Thoracic aorta (tissue), 2 donors: ENCODE measurements around the gene ROGDI. TPM values are rescaled to one million over a fixed set of nuclear protein-coding genes. Genes with fewer than 3 reads are reported as not detected.

Source experiments
- ATAC-seq: fragments of 150-250 bp; one replicate; pipeline ENCODE4 v1.8.0; 2017; ENCODE audit warnings: low read depth; ENCODE audit not compliant: insufficient number of reproducible peaks, low FRiP score
- DNase-seq: peaks from one replicate; pipeline ENCODE4 v3.0.0-alpha.2; 2020; ENCODE audit warnings: low spot score
- H3K27ac ChIP-seq, 2 donors: fragments of 200-600 bp; sonication (generic); 1 replicate in 1 of 2; 2 replicates in 1 of 2; pipeline ENCODE4 v1.5.1; 2016; ENCODE audit warnings: mild to moderate bottlenecking in 2 of 2, moderate library complexity in 2 of 2
- H3K27me3 ChIP-seq: fragments of 200-600 bp; sonication (generic); replicated peaks from 2 replicates; pipeline ENCODE4 v1.6.0; 2016; ENCODE audit warnings: mild to moderate bottlenecking; ENCODE audit not compliant: insufficient read depth
- H3K36me3 ChIP-seq: fragments of 200-600 bp; sonication (generic); one replicate; pipeline ENCODE4 v1.5.1; 2016
- H3K4me1 ChIP-seq, 2 donors: fragments of 200-600 bp; sonication (generic); 1 replicate in 1 of 2; 2 replicates in 1 of 2; pipeline versions ENCODE4 v1.5.1 to v1.6.0; 2016; ENCODE audit warnings: low read depth in 2 of 2, mild to moderate bottlenecking in 1 of 2; ENCODE audit not compliant: control insufficient read depth in 1 of 2
- H3K4me3 ChIP-seq: fragments of 200-600 bp; sonication (generic); 2 replicates; pipeline ENCODE4 v1.5.1; 2016; ENCODE audit warnings: mild to moderate bottlenecking
- H3K9me3 ChIP-seq: fragments of 200-600 bp; sonication (generic); 2 replicates; pipeline ENCODE4 v1.5.1; 2016
- total RNA-seq, 2 donors: library from RNA; depleted of rRNA; stranded (reverse); fragments of >200 nt; gene quantifications; one replicate each; pipeline versions ENCODE4 v1.1.0 to v1.2.3, GENCODE V29; 2016
- TF ChIP-seq, protein P1 (sequence below): fragments of 200-600 bp; sonication (generic); IDR thresholded peaks from one replicate; pipeline ENCODE4 v1.5.1; 2019; ENCODE audit warnings: antibody characterized with exemption

The ROGDI gene
- total RNA-seq, 2 donors from 2014 or later = 4.2 to 23.7 TPM

DNA sequence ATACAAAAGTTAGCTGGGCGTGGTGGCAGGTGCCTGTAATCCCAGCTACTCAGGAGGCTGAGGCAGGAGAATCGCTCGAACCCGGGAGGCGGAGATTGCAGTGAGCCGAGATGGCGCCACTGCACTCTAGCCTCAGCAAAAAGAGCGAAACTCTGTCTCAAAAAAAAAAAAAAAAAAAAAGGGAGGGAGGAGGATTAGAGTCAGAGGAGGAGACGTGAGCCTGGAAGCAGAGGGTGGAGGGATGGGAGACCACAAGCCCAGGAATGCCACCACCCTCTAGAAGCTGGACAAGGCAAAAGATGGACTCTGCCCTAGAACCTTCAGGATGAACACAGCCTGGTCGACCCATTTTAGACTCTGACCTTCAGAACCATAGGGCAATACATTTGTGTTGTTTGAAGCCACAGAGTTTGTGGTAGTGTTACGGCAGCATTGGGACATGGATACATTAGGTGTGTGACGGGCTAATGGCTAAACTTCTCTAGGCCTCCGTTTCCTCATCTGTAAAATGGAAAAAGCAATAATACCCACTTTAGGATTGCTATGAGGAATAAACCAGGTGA is 9.4 kb downstream of the ROGDI start:
- no peak overlapping the region for H3K27ac ChIP-seq
- H3K27me3 ChIP-seq = no peaks in the 10 kb centered on the region
- TF ChIP-seq, protein P1, sequence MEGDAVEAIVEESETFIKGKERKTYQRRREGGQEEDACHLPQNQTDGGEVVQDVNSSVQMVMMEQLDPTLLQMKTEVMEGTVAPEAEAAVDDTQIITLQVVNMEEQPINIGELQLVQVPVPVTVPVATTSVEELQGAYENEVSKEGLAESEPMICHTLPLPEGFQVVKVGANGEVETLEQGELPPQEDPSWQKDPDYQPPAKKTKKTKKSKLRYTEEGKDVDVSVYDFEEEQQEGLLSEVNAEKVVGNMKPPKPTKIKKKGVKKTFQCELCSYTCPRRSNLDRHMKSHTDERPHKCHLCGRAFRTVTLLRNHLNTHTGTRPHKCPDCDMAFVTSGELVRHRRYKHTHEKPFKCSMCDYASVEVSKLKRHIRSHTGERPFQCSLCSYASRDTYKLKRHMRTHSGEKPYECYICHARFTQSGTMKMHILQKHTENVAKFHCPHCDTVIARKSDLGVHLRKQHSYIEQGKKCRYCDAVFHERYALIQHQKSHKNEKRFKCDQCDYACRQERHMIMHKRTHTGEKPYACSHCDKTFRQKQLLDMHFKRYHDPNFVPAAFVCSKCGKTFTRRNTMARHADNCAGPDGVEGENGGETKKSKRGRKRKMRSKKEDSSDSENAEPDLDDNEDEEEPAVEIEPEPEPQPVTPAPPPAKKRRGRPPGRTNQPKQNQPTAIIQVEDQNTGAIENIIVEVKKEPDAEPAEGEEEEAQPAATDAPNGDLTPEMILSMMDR = no peak
- H3K4me1 ChIP-seq = no peaks in the 10 kb centered on the region
- H3K4me3 ChIP-seq = no peak overlapping the region
- no peaks in the 10 kb centered on the region for H3K36me3 ChIP-seq
- DNase-seq (no peak), ATAC-seq (no peak)
- no peaks in the 10 kb centered on the region for H3K9me3 ChIP-seq

DNA sequence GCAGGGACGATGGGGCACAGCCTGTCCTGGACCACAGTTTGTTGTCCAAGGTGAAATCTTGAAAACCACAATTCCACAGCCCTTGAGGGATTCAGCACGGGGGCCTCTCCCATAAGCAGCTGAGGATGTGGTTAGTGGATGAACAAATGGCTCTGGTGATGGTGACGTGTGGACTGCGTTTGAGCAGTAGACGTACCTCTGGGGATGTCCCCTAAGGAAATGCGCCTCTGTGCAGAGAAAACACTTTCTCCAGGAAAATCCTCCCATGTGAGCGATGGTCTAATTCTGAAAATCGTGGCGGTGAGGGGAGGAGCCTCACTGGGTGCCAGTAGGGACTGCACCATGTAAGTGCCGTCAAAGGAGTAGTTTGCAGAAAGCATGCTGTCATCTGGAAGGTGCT is 11.6 kb downstream of the ROGDI start:
- DNase-seq (no peak), ATAC-seq (no peak)
- no peaks in the 10 kb centered on the region for H3K4me1 ChIP-seq
- H3K9me3 ChIP-seq = no peaks in the 10 kb centered on the region
- H3K36me3 ChIP-seq = no peaks in the 10 kb centered on the region
- no peaks in the 10 kb centered on the region for H3K27me3 ChIP-seq
- H3K27ac ChIP-seq = no peak overlapping the region
- no peak overlapping the region for H3K4me3 ChIP-seq
- TF ChIP-seq, protein P1 = no peak

DNA sequence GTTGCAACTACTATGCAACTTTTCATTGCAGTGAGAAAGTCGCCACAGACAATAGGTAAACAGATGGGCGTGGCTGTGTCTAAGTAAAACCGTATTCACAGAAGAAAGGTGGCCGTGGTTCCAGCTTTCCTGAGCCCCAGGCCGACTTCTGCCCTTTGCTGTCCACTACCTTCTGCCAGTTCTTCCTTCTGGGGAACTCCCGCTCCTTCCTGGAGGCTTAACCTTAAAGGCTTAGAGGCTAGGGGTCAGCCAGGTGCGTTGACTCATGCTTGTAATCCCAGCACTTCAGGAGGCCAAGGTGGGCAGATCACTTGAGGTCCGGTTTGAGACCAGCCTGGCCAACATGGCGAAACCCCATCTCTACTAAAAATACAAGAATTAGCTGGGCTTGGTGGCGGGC is 12.2 kb downstream of the ROGDI start:
- DNase-seq (no peak), ATAC-seq (no peak)
- Histone ChIP-seq H3K27me3 (no peaks in the 10 kb centered on the region), H3K4me3 (no peak overlapping the region), H3K4me1 (no peaks in the 10 kb centered on the region), H3K27ac (no peak overlapping the region), H3K36me3 (no peaks in the 10 kb centered on the region), H3K9me3 (no peaks in the 10 kb centered on the region)
- TF ChIP-seq, protein P1 = no peak

DNA sequence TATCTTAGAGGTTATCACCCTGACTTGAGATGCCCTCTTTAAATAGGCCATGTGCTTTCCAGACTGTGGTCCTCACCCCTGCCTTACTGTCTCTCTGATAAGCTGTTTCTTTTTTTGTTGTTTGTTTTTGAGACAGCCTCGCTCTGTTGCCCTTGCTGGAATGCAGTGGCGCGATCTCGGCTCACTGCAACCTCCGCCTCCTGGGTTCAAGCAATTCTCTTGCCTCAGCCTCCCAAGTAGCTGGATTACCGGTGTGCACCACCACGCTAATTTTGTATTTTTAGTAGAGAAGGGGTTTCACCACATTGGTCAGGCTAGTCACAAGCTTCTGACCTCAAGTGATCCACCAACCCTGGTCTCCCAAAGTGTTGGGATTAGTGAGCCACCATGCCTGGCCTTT is 13.5 kb downstream of the ROGDI start:
- no peak for DNase-seq
- no peak for ATAC-seq

DNA sequence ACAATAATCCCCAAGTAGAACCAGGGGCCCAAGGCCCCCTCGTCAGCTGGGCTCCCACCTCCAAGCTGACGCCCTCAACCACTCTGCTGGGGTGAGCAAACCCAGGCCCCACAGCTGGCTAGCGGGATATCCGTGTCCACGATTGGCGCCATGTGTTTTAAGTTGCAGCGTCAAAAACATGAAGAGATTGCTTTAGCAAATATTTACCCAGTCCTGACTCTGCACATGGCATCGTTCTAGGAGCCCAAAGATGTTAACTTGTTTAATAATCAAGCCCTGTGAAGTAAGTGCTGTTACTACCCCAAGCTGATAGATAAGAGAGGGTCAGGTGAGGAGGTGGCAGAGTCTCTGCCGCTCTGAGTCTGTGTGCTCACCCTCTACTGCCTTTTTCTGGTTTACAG is 13.9 kb downstream of the ROGDI start:
- H3K4me3 ChIP-seq = no peak overlapping the region
- TF ChIP-seq, protein P1 = no peak

More for the DNA sequence above, 13.5 kb downstream of the ROGDI start:
- no peaks in the 10 kb centered on the region for H3K27me3 ChIP-seq
- TF ChIP-seq, protein P1 = no peak
- no peak overlapping the region for H3K27ac ChIP-seq
- H3K4me1 ChIP-seq = no peaks in the 10 kb centered on the region
- no peaks in the 10 kb centered on the region for H3K9me3 ChIP-seq
- H3K4me3 ChIP-seq = no peak overlapping the region
- no peaks in the 10 kb centered on the region for H3K36me3 ChIP-seq

More for the DNA sequence above, 13.9 kb downstream of the ROGDI start:
- H3K4me1 ChIP-seq = no peaks in the 10 kb centered on the region
- H3K36me3 ChIP-seq = no peaks in the 10 kb centered on the region
- H3K27ac ChIP-seq = no peak overlapping the region
- ATAC-seq (no peak), DNase-seq (no peak)
- H3K27me3 ChIP-seq = no peaks in the 10 kb centered on the region
- no peaks in the 10 kb centered on the region for H3K9me3 ChIP-seq
